NCI-H524 (cell line): Measurements from ENCODE around the gene CAPNS2.

Experiments
- DNase-seq, 2 experiments: peaks; one replicate each; lab custom pipeline; 2025; lab: John Stamatoyannopoulos, UW

Gene CAPNS2

DNA sequence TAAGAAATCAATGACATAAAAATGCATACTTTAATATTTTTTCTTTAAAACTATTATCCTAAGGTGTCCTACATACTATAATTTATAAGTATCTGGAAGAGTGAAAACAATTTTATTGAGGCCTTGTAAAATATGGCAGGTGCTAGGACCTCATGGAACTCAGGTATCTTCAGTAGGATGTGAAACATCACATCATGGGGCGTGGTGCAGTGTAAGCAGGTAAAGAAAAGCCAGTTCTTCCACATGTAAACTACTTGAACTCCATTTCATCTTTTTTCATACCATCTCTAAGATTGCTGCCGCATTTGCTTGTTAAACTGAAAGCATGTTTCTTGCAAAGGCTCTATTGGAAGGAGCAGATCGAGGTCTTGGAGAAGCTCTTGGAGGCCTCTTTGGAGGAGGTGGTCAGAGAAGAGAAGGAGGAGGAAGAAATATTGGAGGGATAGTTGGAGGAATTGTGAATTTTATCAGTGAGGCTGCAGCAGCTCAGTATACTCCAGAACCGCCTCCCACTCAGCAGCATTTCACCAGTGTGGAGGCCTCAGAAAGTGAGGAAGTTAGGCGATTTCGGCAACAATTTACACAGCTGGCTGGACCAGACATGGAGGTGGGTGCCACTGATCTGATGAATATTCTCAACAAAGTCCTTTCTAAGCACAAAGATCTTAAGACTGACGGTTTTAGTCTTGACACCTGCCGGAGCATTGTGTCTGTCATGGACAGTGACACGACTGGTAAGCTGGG lies at the start of gene CAPNS2:
CAPNS2 (plus strand) TSS at position 253 of the 744 bp plus-strand sequence; CDS start at position 326, 73 bp downstream.
- no peak for DNase-seq

- DNase-seq, result no peak
Observed at GRCh38 chr16:55521792-55522191, 44.7 kb upstream of the CAPNS2 start.

GRCh38 chr16:55526441-55526840 lies 40.0 kb upstream of the CAPNS2 start:
- no peak for DNase-seq

DNA sequence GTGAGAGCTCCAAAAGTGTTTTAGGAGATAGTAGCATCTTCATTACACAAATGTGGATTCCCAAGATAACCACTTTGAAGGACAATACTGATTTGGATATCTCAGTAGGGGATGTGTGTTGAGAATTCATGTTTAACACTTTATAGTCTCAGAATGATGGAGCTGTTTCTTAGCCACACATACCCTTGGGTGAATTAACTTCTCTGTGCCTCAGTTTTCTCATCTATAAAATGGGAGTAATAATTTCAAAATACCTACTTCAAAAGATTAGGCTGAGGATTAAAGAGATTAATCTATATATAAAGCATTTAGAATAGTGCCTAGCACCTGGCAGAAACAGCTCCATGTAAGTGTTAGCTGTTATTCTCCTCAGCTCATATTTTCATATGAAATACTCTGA lies 38.6 kb upstream of the CAPNS2 start:
- no peak for DNase-seq

DNA sequence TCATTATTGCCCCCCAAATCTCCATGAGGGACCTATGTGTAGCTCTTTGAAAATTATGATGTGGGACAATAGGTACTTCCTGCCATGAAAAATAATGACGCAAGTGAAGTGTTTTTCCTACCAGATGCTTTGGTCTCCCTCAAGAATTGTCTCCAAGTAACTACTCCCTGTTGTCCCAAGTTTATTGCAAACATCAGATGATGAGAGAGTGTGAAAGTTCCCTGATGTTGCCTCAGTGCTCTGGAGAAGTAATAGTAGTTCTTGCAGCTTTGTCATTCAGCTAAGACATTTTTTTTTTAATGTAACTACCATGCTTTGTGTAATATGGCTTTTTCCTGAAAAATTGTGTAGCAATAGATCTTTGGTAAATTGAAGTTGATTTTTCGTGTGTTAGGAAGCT lies 37.5 kb upstream of the CAPNS2 start:
- no peak for DNase-seq

- DNase-seq, result no peak
Observed at GRCh38 chr16:55530316-55530856, 36.1 kb upstream of the CAPNS2 start.

- DNase-seq, result no peak
Observed at GRCh38 chr16:55532227-55532626, 34.3 kb upstream of the CAPNS2 start.

GRCh38 chr16:55534756-55535155 lies 31.7 kb upstream of the CAPNS2 start:
- no peak for DNase-seq

- DNase-seq, result no peak
Observed at GRCh38 chr16:55539049-55539448, 27.4 kb upstream of the CAPNS2 start.

- no peak for DNase-seq
Observed at GRCh38 chr16:55539488-55539887, 27.0 kb upstream of the CAPNS2 start.

- DNase-seq, result no peak
Observed at GRCh38 chr16:55540221-55540620, 26.3 kb upstream of the CAPNS2 start.

- DNase-seq, result no peak
Observed at GRCh38 chr16:55542459-55543082, 23.9 kb upstream of the CAPNS2 start.

DNA sequence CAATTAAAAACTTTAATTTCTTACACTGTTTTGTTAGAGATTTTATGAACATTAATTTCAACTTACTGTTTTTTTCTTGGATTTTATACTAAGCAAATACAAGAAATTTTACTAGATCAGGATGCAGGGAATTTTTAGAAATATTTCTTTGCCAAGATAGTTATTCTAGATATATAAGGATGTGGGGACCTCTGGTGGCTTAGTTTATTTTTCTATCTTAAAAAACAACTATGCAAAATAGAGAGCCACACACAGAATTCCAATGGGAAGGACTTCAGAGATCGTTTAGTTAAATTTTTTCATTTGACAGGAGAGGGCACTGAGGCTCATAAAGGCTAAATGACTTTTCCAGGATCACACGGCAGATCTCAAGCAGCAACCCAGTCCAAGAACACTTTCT lies 23.0 kb upstream of the CAPNS2 start:
- DNase-seq, result peak in 1 of 2 experiments; percentile 40

DNA sequence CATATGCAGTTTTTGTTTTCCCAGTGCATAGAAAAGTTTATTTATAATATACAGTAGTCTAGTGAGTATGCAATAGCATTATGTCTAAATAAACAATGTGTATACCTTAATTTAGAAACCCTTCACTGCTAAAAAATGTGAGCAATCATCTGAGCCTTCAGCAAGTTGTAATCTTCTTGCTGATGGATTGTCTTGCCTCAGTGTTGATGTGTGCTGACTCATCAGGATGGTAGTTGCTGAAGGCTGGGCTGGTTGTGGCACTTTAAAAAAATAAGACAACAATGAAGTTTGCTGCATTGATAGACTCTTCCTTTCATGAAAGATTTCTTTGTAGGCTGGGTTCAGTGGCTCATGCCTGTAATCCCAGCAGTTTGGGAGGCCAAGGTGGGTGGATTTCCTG lies 13.9 kb upstream of the CAPNS2 start:
- DNase-seq, result no peak

GRCh38 chr16:55555436-55555835 lies 11.0 kb upstream of the CAPNS2 start:
- DNase-seq, result no peak

- no peak for DNase-seq
Observed at GRCh38 chr16:55557186-55557585, 9.3 kb upstream of the CAPNS2 start.

DNA sequence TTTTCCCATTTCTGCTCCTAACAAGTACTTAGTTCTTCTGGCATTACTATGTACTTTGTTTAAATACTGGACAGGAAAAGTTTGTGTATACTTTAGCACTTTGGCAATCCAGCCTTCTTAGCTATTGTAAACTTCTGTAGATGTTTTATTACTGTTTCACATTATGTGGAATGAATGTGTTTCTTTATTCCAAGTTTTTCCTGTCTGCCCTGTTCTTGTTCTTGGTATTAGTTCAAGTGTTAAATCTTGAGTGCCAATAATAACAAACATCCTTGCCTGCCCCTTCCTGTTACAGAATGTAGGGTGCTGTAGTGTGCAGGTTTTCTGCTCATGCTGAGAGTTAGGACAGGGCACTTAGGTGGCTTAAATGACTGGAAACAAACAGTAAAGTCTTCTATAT lies 7.3 kb upstream of the CAPNS2 start:
- DNase-seq, result no peak

DNA sequence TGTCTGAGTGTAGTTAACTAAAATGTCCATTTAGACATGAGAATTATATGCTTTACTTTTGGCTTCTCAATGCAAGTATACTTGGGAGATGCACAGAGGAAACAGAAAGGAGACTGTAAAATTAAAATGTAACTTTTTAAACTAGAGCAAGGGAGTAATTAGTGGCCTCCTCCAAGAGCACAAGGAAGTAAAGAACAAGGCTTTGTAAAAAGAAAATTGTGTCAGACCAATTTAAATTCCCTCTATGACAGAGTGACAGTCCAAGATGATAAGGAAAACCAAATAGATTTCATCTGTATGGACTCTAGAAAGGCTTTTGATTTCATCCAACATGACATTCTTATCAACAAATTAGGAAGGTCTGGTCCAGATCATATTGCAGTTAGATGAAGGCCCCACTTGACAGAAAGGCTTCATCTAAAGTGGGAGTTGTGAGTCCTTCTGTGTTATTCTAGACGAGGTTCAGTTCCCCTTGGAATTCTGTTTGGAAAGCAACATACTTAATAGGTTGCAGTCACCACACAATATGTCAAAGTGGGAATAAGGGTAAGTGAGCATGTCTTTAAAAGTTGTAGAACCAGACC lies 6.5 kb upstream of the CAPNS2 start:
- DNase-seq, result no peak

- DNase-seq, result peak in 1 of 2 experiments; percentile 44
Observed at GRCh38 chr16:55561319-55561848, 5.1 kb upstream of the CAPNS2 start.

- DNase-seq, result no peak
Observed at GRCh38 chr16:55562936-55563335, 3.5 kb upstream of the CAPNS2 start.

DNA sequence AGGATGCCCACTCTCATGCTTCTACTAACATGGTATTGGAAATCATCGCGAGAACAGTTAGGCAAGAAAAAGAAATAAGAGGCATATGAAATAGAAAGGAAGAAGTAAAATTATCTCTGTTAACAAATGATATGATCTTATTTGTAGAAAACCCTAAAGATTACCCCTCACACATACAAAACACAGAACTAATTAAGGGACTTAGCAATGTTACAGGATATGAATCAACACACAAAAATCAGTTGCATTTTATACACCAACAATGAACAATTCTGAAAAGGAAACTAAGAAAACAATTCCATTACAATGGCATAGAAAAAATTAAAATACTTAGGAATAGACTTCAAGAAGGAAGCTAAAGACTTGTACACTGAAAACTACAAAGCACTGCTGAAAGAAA lies 2.7 kb upstream of the CAPNS2 start:
- DNase-seq, result no peak

DNA sequence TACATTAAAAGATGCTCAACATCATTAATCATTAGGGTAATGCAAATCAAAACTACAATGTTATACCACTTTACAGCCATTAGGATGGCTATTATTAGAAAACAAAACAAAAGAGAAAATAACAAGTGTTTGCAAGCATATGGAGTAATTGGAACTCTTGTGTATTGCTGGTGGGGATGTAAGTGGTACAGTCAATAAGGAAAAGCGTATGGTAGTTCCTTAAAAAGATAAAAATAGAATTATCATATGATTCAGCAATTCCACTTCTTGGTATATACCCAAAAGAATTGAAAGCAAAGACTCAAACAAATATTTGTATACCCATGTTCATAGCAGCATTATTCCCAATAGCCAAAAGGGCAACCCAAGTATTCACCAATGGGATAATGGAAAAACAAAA lies 1.4 kb upstream of the CAPNS2 start:
- no peak for DNase-seq

GRCh38 chr16:55567382-55567781 lies 898 bp downstream of the CAPNS2 start:
- no peak for DNase-seq
